Measurements from ENCODE around the gene PMM2.

The PMM2 gene

DNA sequence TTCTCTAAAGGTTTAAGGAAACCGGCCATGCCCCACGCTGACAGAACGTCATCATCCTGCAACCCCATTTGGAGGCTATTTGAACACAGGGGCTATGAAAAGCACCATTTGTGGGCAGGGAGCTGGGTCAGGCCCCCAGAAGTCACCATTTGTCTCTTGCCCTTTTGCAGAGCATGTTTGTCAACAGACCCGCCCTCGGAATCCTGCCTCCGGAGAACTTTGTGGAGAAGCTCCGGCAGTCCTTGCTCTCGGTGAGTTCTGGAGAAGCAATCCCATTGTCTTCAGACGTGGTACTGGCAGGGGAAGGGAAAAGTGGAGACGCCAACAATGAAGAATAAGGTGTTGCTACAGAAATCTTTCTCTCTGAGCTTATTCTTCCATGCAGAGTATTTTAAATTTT, 33.7 kb upstream of the PMM2 start:
- Histone ChIP-seq H3K27ac (ENCODE audit: low read length) (no peak overlapping the region), H3K9me3 (ENCODE audit: insufficient read depth, low read depth, low read length) (no peaks in the 10 kb centered on the region)

DNA sequence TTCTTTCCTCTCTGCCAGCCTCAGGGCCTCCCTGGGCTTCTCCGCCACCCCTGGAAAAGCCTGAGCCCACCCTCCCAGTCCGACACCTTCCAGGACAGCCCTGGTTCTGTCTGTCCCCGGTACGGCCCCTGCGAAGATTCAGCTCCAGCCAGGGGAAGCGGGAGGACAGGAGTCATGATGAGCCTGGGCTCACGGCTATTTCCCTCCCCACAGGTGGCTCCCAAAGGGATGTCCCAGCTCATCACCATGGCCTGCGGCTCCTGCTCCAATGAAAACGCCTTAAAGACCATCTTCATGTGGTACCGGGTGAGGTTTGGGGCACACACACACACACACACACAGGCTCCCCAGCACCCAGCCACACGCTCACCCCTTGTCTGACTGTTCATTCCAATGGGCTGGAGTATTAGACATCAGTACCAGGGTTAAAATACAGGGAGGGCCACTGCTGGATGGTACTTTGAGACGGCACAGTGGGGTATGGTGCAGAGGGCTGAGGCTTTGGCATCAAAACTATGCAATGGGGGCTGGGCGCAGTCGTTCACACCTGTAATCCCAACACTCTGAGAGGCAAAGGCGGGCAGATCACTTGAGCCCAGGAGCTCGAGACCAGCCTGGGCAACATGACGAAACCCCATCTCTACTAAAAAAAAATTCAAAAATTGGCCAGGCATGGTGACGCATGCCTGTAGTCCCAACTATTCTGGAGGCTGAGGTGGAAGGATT, 33.0 kb upstream of the PMM2 start:
- Histone ChIP-seq H3K27ac (ENCODE audit: low read length) (no peak overlapping the region), H3K9ac (ENCODE audit: low read depth, low read length) (no peak overlapping the region), H3K9me3 (ENCODE audit: insufficient read depth, low read depth, low read length) (no peaks in the 10 kb centered on the region), H3K36me3 (ENCODE audit: insufficient read depth, low read depth, low read length) (no peaks in the 10 kb centered on the region; the same call in 1 of the 2 replicates), H3K4me3 (ENCODE audit: low read length) (no peak overlapping the region), H3K27me3 (ENCODE audit: insufficient read depth, low read length) (no peaks in the 10 kb centered on the region), H3K4me1 (ENCODE audit: insufficient read depth, low read length) (peaks cover 13% of the 10 kb centered on the region; the same call in 1 of the 2 replicates)

More for the DNA sequence above, 33.7 kb upstream of the PMM2 start:
- H3K4me1 ChIP-seq (ENCODE audit: insufficient read depth, low read length): peaks cover 13% of the 10 kb centered on the region; the same call in 1 of the 2 replicates
- no peaks in the 10 kb centered on the region for H3K27me3 ChIP-seq (ENCODE audit: insufficient read depth, low read length)
- H3K36me3 ChIP-seq (ENCODE audit: insufficient read depth, low read depth, low read length): no peaks in the 10 kb centered on the region; the same call in 1 of the 2 replicates
- 0 out of 2 replicates have a peak overlapping the region, but pooled peaks have one; percentile 34 for H3K9ac ChIP-seq (ENCODE audit: low read depth, low read length)
- H3K4me3 ChIP-seq (ENCODE audit: low read length): no peak overlapping the region

DNA sequence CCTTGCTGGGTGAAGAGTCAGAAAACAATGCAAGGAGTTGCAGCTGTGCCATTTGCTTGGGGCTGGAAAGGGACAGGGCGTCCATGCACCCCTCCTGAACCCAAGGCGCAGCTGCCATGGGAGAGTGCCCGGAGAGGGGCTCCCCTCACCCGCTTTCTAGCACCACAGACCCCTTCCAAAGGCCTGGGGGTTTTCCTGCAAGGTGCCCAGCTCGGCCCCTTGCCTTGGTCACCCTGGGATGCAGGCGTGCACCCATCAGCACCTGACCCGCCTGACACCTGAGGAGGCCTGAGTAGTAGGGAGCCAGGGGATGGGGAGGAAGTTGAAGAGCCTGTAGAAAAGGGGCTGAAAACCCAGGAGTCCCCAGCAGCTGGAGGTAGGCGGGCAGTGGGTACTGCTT, 30.5 kb upstream of the PMM2 start:
- Histone ChIP-seq H3K27ac (ENCODE audit: low read length) (no peak overlapping the region), H3K9me3 (ENCODE audit: insufficient read depth, low read depth, low read length) (no peaks in the 10 kb centered on the region), H3K27me3 (ENCODE audit: insufficient read depth, low read length) (no peaks in the 10 kb centered on the region), H3K9ac (ENCODE audit: low read depth, low read length) (no peak overlapping the region), H3K4me1 (ENCODE audit: insufficient read depth, low read length) (peaks cover 13% of the 10 kb centered on the region; the same call in 1 of the 2 replicates), H3K4me3 (ENCODE audit: low read length) (no peak overlapping the region), H3K36me3 (ENCODE audit: insufficient read depth, low read depth, low read length) (no peaks in the 10 kb centered on the region; the same call in 1 of the 2 replicates)

DNA sequence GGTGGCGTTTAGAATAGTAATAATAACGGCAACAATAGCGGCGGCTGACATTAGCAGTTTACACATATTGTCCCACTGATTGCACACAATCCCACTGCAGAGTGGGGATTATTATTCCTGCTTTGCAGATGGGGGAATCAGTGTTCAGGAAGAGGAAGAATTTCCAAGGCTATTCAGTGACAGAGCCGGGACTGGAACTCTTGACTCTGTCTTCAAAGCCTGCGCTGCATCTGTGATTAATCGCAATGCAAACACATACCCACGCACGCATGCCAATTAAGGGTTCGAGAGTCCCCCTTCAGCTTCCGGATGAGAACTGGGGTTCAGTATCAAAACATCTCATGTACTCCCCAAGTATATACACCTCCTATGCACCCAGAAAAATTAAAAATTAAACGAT, 29.4 kb upstream of the PMM2 start:
- H3K27me3 ChIP-seq (ENCODE audit: insufficient read depth, low read length): no peaks in the 10 kb centered on the region
- H3K4me1 ChIP-seq (ENCODE audit: insufficient read depth, low read length): peaks cover 13% of the 10 kb centered on the region; the same call in 1 of the 2 replicates

DNA sequence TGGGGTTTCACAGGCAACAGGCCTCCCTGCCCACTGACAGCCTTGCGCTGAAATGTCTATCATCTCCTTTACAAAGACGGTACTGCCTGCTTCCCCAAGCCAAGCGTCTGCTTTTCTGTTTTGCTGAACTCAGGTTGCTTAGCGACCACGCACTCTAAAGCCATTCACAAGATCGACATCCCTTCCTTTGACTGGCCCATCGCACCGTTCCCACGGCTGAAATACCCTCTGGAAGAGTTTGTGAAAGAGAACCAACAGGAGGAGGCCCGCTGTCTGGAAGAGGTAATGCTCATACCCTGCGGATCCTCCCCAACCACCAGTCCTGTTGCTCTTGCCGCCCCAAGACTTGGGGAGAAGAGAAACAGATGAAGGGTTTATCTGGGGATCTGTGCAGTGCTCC, 28.9 kb upstream of the PMM2 start:
- no peaks in the 10 kb centered on the region for H3K9me3 ChIP-seq (ENCODE audit: insufficient read depth, low read depth, low read length)
- H3K4me1 ChIP-seq (ENCODE audit: insufficient read depth, low read length): peaks cover 12% of the 10 kb centered on the region; the same call in 1 of the 2 replicates
- H3K4me3 ChIP-seq (ENCODE audit: low read length): no peak overlapping the region
- H3K9ac ChIP-seq (ENCODE audit: low read depth, low read length): no peak overlapping the region
- no peaks in the 10 kb centered on the region; the same call in 1 of the 2 replicates for H3K36me3 ChIP-seq (ENCODE audit: insufficient read depth, low read depth, low read length)
- H3K27me3 ChIP-seq (ENCODE audit: insufficient read depth, low read length): no peaks in the 10 kb centered on the region
- no peak overlapping the region for H3K27ac ChIP-seq (ENCODE audit: low read length)

More for the DNA sequence above, 29.4 kb upstream of the PMM2 start:
- Histone ChIP-seq H3K9me3 (ENCODE audit: insufficient read depth, low read depth, low read length) (no peaks in the 10 kb centered on the region), H3K4me3 (ENCODE audit: low read length) (no peak overlapping the region), H3K36me3 (ENCODE audit: insufficient read depth, low read depth, low read length) (no peaks in the 10 kb centered on the region; the same call in 1 of the 2 replicates), H3K27ac (ENCODE audit: low read length) (no peak overlapping the region), H3K9ac (ENCODE audit: low read depth, low read length) (no peak overlapping the region)

DNA sequence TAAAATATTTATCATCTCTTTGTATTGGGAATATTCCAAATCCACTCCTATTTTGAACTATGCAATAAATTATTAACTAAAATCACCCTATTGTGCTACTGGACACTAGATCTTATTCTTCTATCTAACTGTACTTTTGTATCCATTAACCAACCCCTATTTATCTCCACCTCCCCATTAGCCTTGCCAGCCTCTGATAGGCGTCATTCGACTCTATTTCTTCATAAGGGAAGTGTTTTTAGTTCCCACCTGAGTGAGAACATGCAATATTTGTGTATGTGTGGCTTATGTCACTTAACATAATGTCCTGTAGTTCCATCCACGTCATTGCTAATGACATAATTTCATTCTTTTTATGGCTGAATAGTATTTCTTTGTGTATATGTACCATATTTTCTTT, 24.1 kb upstream of the PMM2 start:
- H3K27ac ChIP-seq (ENCODE audit: low read length): no peak overlapping the region
- H3K4me3 ChIP-seq (ENCODE audit: low read length): no peak overlapping the region
- peaks cover 8% of the 10 kb centered on the region; the same call in 1 of the 2 replicates for H3K36me3 ChIP-seq (ENCODE audit: insufficient read depth, low read depth, low read length)
- H3K9ac ChIP-seq (ENCODE audit: low read depth, low read length): no peak overlapping the region
- no peaks in the 10 kb centered on the region for H3K9me3 ChIP-seq (ENCODE audit: insufficient read depth, low read depth, low read length)
- no peaks in the 10 kb centered on the region for H3K4me1 ChIP-seq (ENCODE audit: insufficient read depth, low read length)
- no peaks in the 10 kb centered on the region for H3K27me3 ChIP-seq (ENCODE audit: insufficient read depth, low read length)

DNA sequence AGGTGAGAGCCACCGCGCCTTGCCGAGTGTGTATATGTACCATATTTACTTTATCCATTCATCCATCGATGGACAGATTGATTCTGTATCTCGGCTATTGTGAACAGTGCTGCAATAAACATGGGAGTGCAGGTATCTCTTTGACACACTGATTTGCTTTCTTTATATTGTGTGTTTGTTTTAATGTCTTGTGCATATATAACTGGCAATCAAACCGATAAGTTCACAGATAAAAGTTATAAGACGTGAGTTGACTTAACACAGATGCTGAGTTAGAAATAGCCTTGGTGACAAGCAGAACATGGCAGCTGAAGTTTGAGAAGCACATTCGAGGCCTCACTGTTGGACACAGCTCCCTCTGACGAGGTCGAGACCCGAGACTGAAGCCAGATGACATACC, 23.4 kb upstream of the PMM2 start:
- no peaks in the 10 kb centered on the region for H3K4me1 ChIP-seq (ENCODE audit: insufficient read depth, low read length)
- H3K27ac ChIP-seq (ENCODE audit: low read length): no peak overlapping the region
- H3K9ac ChIP-seq (ENCODE audit: low read depth, low read length): no peak overlapping the region
- peaks cover 8% of the 10 kb centered on the region; the same call in 1 of the 2 replicates for H3K36me3 ChIP-seq (ENCODE audit: insufficient read depth, low read depth, low read length)
- no peak overlapping the region for H3K4me3 ChIP-seq (ENCODE audit: low read length)
- H3K27me3 ChIP-seq (ENCODE audit: insufficient read depth, low read length): no peaks in the 10 kb centered on the region
- no peaks in the 10 kb centered on the region for H3K9me3 ChIP-seq (ENCODE audit: insufficient read depth, low read depth, low read length)

DNA sequence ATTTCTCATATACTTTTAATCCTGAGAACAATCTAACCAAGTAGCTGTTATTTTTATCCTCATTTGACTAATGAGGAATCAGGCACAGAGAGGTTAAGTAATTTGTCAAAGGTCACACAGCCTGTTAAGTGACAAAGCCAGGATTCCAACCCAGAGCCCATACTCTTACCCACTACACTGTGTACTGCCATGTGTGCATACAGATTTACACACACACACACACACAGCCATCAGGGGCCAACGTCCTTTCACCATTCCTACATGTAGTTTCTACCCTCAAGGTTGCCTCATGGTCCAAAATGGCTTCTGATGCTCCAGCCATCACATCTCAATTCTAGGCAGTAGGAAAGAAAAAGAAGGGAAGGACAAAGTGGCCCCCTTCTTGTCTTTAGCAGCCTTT, 22.3 kb upstream of the PMM2 start:
- H3K27ac ChIP-seq (ENCODE audit: low read length): no peak overlapping the region
- no peak overlapping the region for H3K9ac ChIP-seq (ENCODE audit: low read depth, low read length)
- H3K4me3 ChIP-seq (ENCODE audit: low read length): no peak overlapping the region
- no peaks in the 10 kb centered on the region for H3K4me1 ChIP-seq (ENCODE audit: insufficient read depth, low read length)
- no peaks in the 10 kb centered on the region for H3K27me3 ChIP-seq (ENCODE audit: insufficient read depth, low read length)
- peaks cover 8% of the 10 kb centered on the region; the same call in 1 of the 2 replicates for H3K36me3 ChIP-seq (ENCODE audit: insufficient read depth, low read depth, low read length)
- no peaks in the 10 kb centered on the region for H3K9me3 ChIP-seq (ENCODE audit: insufficient read depth, low read depth, low read length)

DNA sequence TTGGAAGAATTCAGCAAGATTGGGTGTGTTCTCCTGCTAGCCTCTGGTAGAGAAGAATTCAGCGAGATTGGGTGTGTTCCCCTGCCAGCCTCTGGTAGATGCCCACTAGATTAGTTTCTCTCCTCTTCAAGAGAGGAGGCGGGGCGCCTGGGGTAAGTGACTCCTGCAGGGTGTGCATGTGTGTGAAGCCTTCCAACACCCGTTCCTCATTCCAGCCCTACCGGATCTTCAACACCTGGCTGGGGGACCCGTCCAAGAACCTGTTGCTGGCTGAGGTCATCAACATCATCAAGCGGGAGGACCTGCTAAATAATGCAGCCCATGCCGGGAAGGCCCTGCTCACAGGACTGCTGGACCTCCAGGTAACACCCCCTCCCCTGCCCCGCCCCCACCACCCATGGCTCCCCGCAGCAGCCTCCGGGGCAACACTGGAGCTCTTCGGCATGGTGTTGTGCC, 21.5 kb upstream of the PMM2 start:
- Histone ChIP-seq H3K4me1 (ENCODE audit: insufficient read depth, low read length) (no peaks in the 10 kb centered on the region), H3K36me3 (ENCODE audit: insufficient read depth, low read depth, low read length) (peaks cover 8% of the 10 kb centered on the region; the same call in 1 of the 2 replicates), H3K27me3 (ENCODE audit: insufficient read depth, low read length) (no peaks in the 10 kb centered on the region), H3K27ac (ENCODE audit: low read length) (no peak overlapping the region), H3K4me3 (ENCODE audit: low read length) (no peak overlapping the region), H3K9ac (ENCODE audit: low read depth, low read length) (no peak overlapping the region), H3K9me3 (ENCODE audit: insufficient read depth, low read depth, low read length) (no peaks in the 10 kb centered on the region)

DNA sequence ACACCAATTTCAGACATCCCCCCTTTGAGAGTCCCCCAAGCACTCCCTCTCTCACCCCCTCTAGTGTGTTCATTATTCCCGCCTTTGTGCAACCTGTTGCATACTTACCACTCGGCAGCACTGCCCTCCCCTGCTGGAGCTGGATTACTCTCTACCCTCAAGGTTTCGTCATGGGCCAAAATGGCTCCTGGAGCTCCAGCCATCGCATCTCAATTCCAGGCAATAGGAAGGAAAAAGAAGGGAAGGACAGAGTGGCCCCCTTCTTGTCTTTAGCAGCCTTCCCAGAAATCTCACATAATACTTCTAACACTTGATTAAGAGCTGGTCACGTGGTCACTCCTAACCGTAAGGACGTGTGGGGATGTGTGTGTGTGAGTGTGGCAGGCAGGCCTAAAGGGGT, 20.4 kb upstream of the PMM2 start:
- Histone ChIP-seq H3K27me3 (ENCODE audit: insufficient read depth, low read length) (no peaks in the 10 kb centered on the region), H3K36me3 (ENCODE audit: insufficient read depth, low read depth, low read length) (peaks cover 8% of the 10 kb centered on the region; the same call in 1 of the 2 replicates), H3K9me3 (ENCODE audit: insufficient read depth, low read depth, low read length) (no peaks in the 10 kb centered on the region)

DNA sequence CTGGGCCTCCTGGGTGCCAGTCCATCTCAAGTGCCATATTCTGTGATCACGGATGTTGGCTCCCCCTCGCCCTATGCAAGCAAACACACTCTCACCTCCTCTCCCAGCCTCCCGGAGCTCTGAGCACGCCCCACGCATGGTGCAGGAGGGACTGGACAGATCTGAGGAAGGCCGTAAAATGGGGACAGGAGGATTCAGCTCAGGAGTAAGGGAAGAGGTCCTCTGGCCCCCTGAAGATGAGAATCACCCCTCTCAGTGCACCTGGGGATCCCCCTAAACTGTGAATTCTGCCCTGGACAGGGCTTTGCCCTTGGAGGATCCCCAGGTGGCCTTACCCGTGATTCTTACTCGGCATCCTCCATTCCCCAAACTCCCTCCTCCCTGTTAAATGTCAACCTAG, 15.8 kb upstream of the PMM2 start:
- Histone ChIP-seq H3K4me3 (ENCODE audit: low read length) (no peak overlapping the region), H3K36me3 (ENCODE audit: insufficient read depth, low read depth, low read length) (peaks cover 4% of the 10 kb centered on the region; the same call in 1 of the 2 replicates), H3K9me3 (ENCODE audit: insufficient read depth, low read depth, low read length) (no peaks in the 10 kb centered on the region), H3K27me3 (ENCODE audit: insufficient read depth, low read length) (no peaks in the 10 kb centered on the region), H3K27ac (ENCODE audit: low read length) (no peak overlapping the region), H3K9ac (ENCODE audit: low read depth, low read length) (no peak overlapping the region), H3K4me1 (ENCODE audit: insufficient read depth, low read length) (no peaks in the 10 kb centered on the region)

More for the DNA sequence above, 20.4 kb upstream of the PMM2 start:
- Histone ChIP-seq H3K27ac (ENCODE audit: low read length) (no peak overlapping the region), H3K4me1 (ENCODE audit: insufficient read depth, low read length) (no peaks in the 10 kb centered on the region), H3K4me3 (ENCODE audit: low read length) (no peak overlapping the region), H3K9ac (ENCODE audit: low read depth, low read length) (no peak overlapping the region)

DNA sequence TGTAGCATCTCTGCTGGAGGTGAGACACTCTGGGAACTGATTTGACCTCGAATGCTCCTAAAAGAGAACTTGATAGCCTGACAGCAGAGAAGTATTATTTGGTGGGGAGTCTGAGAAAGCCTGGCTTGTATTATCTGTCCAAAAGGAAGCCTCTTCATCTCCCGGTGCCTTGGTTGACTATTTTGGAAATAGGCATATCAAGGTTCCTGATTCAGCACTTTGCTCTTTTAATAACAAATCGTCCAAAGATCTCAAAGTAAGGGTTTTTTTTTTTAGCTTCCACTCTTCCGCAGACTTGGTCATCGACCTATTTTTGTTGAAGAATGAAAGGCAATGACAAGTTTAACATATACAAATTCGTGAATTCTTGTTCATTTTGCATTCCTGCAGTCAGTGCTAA, 15.0 kb upstream of the PMM2 start:
- no peak overlapping the region for H3K27ac ChIP-seq (ENCODE audit: low read length)
- no peak overlapping the region for H3K4me3 ChIP-seq (ENCODE audit: low read length)
- H3K4me1 ChIP-seq (ENCODE audit: insufficient read depth, low read length): no peaks in the 10 kb centered on the region
- H3K36me3 ChIP-seq (ENCODE audit: insufficient read depth, low read depth, low read length): no peaks in the 10 kb centered on the region
- no peak overlapping the region for H3K9ac ChIP-seq (ENCODE audit: low read depth, low read length)
- no peaks in the 10 kb centered on the region for H3K9me3 ChIP-seq (ENCODE audit: insufficient read depth, low read depth, low read length)
- no peaks in the 10 kb centered on the region for H3K27me3 ChIP-seq (ENCODE audit: insufficient read depth, low read length)
